HG03354 (cell line): ENCODE data around the gene CUZD1.
"Not testable (repeated sequence)": the region's sequence is repeated elsewhere in the genome, so short reads cannot be mapped to it uniquely, and the experiment has no call there.

Experiments used
- ATAC-seq: cut with Tn5 transposase; IDR thresholded peaks from one replicate; pipeline ENCODE4 v1.9.1; 2021; ENCODE audit warnings: mild to moderate bottlenecking; ENCODE audit not compliant: unreplicated experiment, poor library complexity, severe bottlenecking

The CUZD1 gene

DNA sequence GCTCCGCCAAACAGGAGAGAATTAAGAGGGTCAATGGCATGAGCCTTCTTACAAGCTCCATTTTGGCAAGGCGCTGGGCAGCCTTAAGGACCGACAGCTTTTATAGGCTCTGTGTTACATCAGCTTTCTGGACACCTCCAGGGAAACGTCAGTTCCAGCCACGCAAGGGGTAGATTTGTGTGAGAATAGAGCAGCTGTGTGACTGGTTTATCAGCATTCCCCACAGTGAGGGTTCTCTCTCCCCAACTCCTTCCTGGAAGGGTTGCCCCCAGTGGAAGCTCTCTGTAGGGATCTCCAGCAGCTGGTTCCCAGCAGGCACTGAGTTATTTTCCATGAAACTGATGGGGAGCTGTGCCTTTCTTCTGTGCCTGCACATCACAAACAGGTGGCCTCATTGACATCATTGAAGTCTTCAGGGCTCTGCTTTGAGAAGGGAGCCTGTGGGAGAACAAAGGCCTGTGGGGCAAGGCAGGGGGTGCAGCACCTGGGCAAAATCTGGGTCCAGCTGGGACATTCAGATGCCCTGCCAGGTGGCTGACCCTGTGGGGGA is at the start of gene CUZD1:
TSS of gene CUZD1 (minus strand) at position 75 of the 550 bp plus-strand sequence. CDS start at position 61, 14 bp downstream.
- ATAC-seq = no peak

DNA sequence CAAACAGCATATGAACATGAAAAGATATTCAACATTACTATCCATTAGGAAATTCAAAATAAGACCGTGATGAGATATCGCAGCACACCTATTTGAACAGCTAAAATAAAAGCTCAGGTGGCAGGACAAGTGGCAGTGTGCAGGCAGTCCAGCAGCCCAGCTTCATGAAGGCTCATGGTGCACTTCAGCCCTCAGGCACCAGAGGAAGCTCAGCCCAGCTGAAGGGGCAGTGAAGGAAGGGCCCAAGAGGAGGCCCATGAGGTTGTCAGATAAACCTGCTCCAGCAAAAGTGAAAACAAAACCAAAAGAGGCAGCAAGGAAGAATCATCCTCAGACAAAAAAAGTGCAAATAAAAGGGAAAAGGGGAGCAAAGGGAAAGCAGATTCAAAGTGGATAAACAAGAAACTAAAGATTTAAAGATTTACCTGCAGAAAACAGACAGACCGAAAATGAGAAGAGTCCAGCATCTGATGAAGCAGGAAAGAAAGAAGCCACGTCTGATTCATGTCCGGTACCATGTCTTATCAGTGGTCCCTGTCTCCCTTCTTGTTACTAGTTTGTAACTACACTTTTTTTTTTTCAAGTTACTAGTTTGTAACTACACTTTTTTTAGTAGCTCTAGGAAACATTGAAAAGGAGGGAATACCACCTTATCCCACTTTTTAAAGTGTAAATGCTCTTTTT is 48.7 kb upstream of the CUZD1 start:
- no peak for ATAC-seq

GRCh38 chr10:122884166-122884565 is 38.5 kb upstream of the CUZD1 start:
- no peak for ATAC-seq

DNA sequence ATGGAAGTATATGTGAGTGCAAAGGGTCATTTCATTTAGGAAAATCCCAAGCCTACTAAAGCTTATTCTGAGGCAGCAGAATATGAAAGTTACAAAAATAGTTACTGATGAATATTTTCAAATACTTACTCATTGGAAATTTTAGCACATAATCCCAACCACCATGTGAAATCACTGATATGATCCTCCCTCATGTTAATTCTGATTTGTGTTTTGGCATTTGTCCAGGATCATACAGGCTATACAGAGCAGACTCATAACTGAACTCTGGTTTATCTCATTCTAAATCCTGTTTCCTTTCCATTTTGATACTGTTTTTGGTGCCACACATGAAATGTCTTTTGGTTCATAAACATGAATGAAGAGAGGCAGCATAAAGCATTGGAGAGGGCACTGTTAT is 37.1 kb upstream of the CUZD1 start:
- no peak for ATAC-seq

DNA sequence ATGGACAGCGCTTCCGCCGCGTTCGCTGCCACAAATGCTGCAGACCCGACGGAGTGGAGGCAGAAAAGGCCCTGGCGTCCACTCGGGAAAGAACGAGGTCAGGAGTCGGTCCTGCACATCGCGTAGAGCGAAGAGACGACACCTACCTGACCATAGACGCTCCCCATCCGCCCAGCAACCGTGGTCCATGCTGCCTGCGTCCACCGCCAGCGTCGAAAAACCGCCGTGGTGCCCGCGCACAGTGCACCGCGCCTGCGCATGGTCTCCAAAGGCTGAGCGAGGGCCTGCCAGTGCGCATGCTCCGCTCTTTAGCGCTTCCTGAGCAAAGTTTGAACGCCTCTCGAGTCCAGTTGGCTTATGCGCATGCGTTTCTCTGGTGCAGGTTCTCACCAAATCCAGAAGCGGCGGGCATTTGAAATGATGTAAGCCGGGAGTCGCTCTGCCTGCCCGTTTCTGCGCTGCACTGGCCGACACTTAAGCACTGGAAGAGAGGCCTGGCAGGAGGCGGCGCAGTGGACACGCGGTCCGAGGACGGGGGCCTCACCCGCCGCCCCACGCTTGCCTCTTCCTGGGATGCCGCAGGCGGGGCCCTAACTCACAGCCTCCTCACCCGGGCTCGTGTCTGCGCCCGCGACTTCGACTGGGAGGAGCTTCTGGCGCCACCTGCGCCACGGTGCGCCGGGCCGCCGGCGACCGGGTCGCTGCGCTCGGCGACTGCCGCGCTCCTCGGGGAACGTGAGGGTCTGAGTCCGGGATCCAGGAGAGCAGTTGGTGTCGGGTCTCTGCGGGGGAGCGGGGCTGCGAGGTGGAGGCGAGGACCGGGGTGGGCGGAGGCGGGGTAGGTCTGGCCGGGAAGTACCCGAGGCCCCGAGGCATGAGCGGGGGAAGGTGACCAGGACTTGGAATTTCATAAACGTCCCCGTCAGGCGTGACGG is 33.9 kb upstream of the CUZD1 start, which contains the start of gene FAM24B:
TSS of gene FAM24B (minus strand) at position 243 of the 935 bp plus-strand sequence. CDS start 29,066 bp downstream, outside the sequence.
- ATAC-seq = peak; percentile 84

- peak; percentile 11 for ATAC-seq
Measured at GRCh38 chr10:122878799-122879338, 33.2 kb upstream of the CUZD1 start.

- ATAC-seq = no peak
Measured at GRCh38 chr10:122877264-122877663, 31.6 kb upstream of the CUZD1 start.

DNA sequence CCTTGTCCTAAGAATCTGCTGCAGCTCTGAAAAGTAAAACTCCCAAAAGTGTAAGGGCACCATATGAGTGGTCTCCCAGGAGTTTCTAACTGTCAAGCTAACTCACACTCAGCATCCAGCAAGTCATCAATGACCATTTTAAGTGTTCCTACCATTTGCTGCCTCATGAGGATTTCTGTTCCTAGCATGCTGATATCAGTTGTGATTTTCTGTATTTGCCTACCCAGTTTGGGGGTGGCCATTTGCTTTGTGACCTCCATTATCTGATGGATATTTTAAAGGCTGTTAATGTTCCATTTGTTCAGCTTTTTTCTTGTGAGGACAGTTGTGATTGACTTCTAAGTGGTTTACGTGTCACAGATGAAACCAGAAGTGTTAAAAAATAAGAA is 30.8 kb upstream of the CUZD1 start:
- ATAC-seq = no peak

GRCh38 chr10:122875843-122876466 is 30.3 kb upstream of the CUZD1 start:
- ATAC-seq = no peak

DNA sequence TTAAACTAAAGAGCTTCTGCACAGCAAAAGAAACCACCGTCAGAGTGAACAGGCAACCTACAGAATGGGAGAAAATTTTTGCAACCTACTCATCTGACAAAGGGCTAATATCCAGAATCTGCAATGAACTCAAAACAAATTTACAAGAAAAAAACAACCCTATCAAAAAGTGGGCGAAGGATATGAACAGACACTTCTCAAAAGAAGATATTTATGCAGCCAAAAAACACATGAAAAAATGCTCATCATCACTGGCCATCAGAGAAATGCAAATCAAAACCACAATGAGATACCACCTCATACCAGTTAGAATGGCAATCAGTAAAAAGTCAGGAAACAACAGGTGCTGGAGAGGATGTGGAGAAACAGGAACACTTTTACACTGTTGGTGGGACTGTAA is 26.3 kb upstream of the CUZD1 start:
- not testable (repeated sequence) for ATAC-seq

- not testable (repeated sequence) for ATAC-seq
Measured at GRCh38 chr10:122868768-122869167, 23.1 kb upstream of the CUZD1 start.

- ATAC-seq = not testable (repeated sequence)
Measured at GRCh38 chr10:122866757-122867482, 21.3 kb upstream of the CUZD1 start.

- ATAC-seq = no peak
Measured at GRCh38 chr10:122864901-122865300, 19.2 kb upstream of the CUZD1 start.

DNA sequence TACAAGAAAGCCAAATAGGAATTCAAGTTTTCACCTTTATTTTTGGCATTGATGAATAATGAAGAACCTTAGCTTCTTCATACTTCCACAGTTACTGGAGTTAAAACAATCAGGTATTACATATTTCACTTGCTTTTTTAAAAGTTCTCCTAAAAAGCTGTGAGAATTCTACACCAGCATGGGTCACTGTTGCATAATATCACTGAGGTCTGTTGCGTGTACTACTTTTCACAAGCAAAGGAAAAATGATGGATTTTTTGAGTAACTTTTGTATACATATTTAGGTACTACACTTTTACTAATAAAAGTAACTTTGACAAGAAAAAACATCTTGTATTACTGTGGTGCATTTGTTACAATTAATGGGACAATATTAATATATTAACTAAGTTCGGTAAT is 18.5 kb upstream of the CUZD1 start:
- ATAC-seq = no peak

DNA sequence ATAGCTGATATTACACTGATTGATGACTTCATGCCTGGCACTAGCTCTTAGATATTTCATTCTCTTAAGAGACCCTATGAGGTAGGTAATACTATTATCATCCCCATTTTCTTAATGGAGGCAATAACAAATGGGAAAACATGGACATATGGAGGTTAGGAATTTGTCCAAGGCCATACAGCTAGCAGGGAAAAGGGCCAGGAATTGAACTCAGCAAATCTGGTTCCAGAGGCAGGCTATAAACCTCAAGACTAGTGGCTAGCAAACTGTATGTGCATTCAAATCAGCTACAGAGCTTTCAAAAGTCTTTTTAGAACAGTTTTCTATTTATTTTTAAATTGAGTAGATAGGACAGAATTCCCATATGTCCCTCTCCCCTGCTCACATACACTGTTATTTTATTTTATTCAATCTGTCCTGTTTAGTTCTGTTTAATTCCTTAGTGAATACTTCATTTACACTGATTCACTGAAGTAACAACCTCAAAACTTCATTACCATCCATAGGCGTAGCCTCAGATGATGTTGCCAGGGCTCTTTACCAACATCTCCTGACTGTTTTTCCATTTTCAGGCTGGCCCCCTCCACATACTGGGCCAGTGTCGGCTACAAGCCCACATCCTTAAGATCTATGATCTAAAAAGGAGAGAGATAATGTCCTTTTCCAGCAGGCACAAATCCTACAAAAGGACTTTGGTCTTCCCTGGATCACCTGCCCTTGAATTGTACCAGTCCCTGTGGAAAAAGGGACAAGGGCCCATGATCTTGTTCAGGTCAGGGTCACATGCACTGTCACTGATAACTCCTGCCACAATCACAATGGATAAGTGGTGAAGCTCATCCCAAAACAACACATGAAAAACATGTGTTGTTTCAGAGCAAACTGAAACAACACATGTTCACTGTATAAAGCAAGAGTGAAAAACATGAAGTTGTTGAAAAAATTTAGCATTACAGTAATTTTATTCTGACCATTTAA is 17.8 kb upstream of the CUZD1 start:
- ATAC-seq = no peak

- ATAC-seq = no peak
Measured at GRCh38 chr10:122861711-122862161, 16.1 kb upstream of the CUZD1 start.

DNA sequence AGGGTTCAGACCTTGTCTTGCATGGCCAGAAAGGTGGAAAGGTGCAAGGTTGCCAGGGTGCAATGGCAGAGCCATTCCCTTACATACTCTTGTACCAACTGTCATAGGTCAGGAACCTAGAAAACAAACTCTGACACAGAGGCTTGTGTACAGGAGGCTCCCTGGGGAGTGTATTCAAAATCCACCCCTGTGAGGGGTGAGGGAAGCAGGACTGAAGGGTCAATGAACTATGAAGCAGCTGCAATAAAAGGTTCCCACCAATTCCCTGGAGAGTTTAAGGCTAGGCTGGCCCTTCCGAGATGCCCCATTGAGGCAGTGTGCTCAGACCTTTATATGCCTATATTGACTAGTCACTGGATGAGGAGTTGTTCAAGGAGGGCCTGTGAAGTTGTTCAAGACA is 13.9 kb upstream of the CUZD1 start:
- ATAC-seq = no peak

GRCh38 chr10:122858042-122858441 is 12.4 kb upstream of the CUZD1 start:
- not testable (repeated sequence) for ATAC-seq
